ENCODE results near the gene KRTAP10-3.
"Not testable (repeated sequence)": the region's sequence is repeated elsewhere in the genome, so short reads cannot be mapped to it uniquely, and the experiment has no call there.

Gene KRTAP10-3

DNA sequence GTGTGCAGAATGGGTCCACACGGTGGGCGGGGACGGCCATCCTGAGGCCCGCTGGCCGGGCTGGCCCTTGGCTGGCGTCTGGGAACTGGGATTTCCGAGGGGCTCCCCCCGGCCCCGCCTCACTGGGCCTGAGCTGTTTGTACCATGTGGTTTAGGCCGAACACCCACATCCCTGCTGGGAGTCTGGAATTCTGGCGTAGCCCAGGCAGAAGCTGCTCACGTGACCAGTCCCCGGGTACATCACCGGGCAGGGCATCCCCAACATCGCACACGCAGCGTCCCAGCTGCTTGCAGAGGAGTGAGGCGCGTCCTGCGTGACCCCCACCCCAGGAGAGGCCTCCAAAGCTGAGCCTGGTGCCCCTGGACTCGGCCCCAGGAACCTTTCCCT lies 43.9 kb upstream of the KRTAP10-3 start:
- H3K36me3 ChIP-seq (ENCODE audit: control insufficient read depth in 1 of 2, insufficient read depth in 2 of 2, low read length in 2 of 2): no peaks in the 10 kb centered on the region
- H3K9ac ChIP-seq (ENCODE audit: low read length): no peak overlapping the region
- no peak overlapping the region for H3K23ac ChIP-seq (ENCODE audit: low read length)
- no peak overlapping the region for H3K14ac ChIP-seq (ENCODE audit: low read length)
- no peaks in the 10 kb centered on the region for H3K4me1 ChIP-seq (ENCODE audit: control insufficient read depth in 1 of 2, insufficient read depth in 2 of 2, low read length in 2 of 2)
- H2AFZ ChIP-seq (ENCODE audit: insufficient read depth, low read length, poor library complexity): no peak overlapping the region
- no peak overlapping the region for H3K4me2 ChIP-seq (ENCODE audit: low read length)
- H2AK5ac ChIP-seq (ENCODE audit: low read length): no peak overlapping the region
- H3K79me1 ChIP-seq (ENCODE audit: low read length): no peaks in the 10 kb centered on the region
- no peak overlapping the region for H2BK12ac ChIP-seq (ENCODE audit: low read length)
- no peaks in the 10 kb centered on the region for H3K79me2 ChIP-seq (ENCODE audit: control insufficient read depth, insufficient read depth, low read length, poor library complexity)
- H3K27ac ChIP-seq (ENCODE audit: low read depth, low read length): no peak overlapping the region
- H4K91ac ChIP-seq (ENCODE audit: low read depth, low read length): no peak overlapping the region
- DNase-seq: no peak
- no peaks in the 10 kb centered on the region for H3K27me3 ChIP-seq (ENCODE audit: insufficient read depth, low read length)
- no peak overlapping the region for H3K4ac ChIP-seq (ENCODE audit: low read depth, low read length)
- H3K4me3 ChIP-seq (ENCODE audit: low read depth, low read length): no peak overlapping the region
- H3K9me3 ChIP-seq (ENCODE audit: insufficient read depth, low read depth, low read length): peaks cover 7% of the 10 kb centered on the region
- no peak overlapping the region for H4K12ac ChIP-seq (ENCODE audit: low read depth, low read length)
- no peak overlapping the region for H2BK120ac ChIP-seq (ENCODE audit: insufficient read depth, low read length, poor library complexity)
- no CpG with 5 or more reads among the region's 21 CpGs for WGBS (ENCODE audit: extremely low coverage, insufficient coverage, insufficient read length)
- no peak overlapping the region for H2BK5ac ChIP-seq (ENCODE audit: low read depth, low read length, poor library complexity)
- no peak overlapping the region for H4K8ac ChIP-seq (ENCODE audit: low read depth, low read length)
- no peak overlapping the region for H3K18ac ChIP-seq (ENCODE audit: low read length)

GRCh38 chr21:44601596-44602462 lies 43.2 kb upstream of the KRTAP10-3 start:
- no peak overlapping the region for H3K27ac ChIP-seq (ENCODE audit: low read depth, low read length)
- H3K4me1 ChIP-seq (ENCODE audit: control insufficient read depth in 1 of 2, insufficient read depth in 2 of 2, low read length in 2 of 2): no peaks in the 10 kb centered on the region
- no peak overlapping the region for H3K14ac ChIP-seq (ENCODE audit: low read length)
- H4K8ac ChIP-seq (ENCODE audit: low read depth, low read length): no peak overlapping the region
- H2BK120ac ChIP-seq (ENCODE audit: insufficient read depth, low read length, poor library complexity): no peak overlapping the region
- H3K36me3 ChIP-seq (ENCODE audit: control insufficient read depth in 1 of 2, insufficient read depth in 2 of 2, low read length in 2 of 2): no peaks in the 10 kb centered on the region
- H2BK5ac ChIP-seq (ENCODE audit: low read depth, low read length, poor library complexity): no peak overlapping the region
- H3K79me2 ChIP-seq (ENCODE audit: control insufficient read depth, insufficient read depth, low read length, poor library complexity): no peaks in the 10 kb centered on the region
- no peaks in the 10 kb centered on the region for H3K27me3 ChIP-seq (ENCODE audit: insufficient read depth, low read length)
- no peak overlapping the region for H2AFZ ChIP-seq (ENCODE audit: insufficient read depth, low read length, poor library complexity)
- no peak overlapping the region for H3K23ac ChIP-seq (ENCODE audit: low read length)
- peaks cover 7% of the 10 kb centered on the region for H3K9me3 ChIP-seq (ENCODE audit: insufficient read depth, low read depth, low read length)
- no peak overlapping the region for H4K12ac ChIP-seq (ENCODE audit: low read depth, low read length)
- no peak overlapping the region for H2AK5ac ChIP-seq (ENCODE audit: low read length)
- no peak overlapping the region for H3K18ac ChIP-seq (ENCODE audit: low read length)
- no peaks in the 10 kb centered on the region for H3K79me1 ChIP-seq (ENCODE audit: low read length)
- no peak overlapping the region for H3K4ac ChIP-seq (ENCODE audit: low read depth, low read length)
- no peak overlapping the region for H2BK12ac ChIP-seq (ENCODE audit: low read length)
- no peak overlapping the region for H4K91ac ChIP-seq (ENCODE audit: low read depth, low read length)
- H3K4me3 ChIP-seq (ENCODE audit: low read depth, low read length): no peak overlapping the region
- H3K9ac ChIP-seq (ENCODE audit: low read length): no peak overlapping the region
- DNase-seq: no peak
- H3K4me2 ChIP-seq (ENCODE audit: low read length): no peak overlapping the region
- no CpG with 5 or more reads among the region's 23 CpGs for WGBS (ENCODE audit: extremely low coverage, insufficient coverage, insufficient read length)

- DNase-seq; H3K23ac ChIP-seq (ENCODE audit: low read length); H2AK5ac ChIP-seq (ENCODE audit: low read length); H3K18ac ChIP-seq (ENCODE audit: low read length); H4K12ac ChIP-seq (ENCODE audit: low read depth, low read length); H2BK12ac ChIP-seq (ENCODE audit: low read length); H3K36me3 ChIP-seq (ENCODE audit: control insufficient read depth in 1 of 2, insufficient read depth in 2 of 2, low read length in 2 of 2); H3K4me2 ChIP-seq (ENCODE audit: low read length); H3K79me1 ChIP-seq (ENCODE audit: low read length); H2AFZ ChIP-seq (ENCODE audit: insufficient read depth, low read length, poor library complexity); H4K91ac ChIP-seq (ENCODE audit: low read depth, low read length); H3K4me3 ChIP-seq (ENCODE audit: low read depth, low read length); H3K9me3 ChIP-seq (ENCODE audit: insufficient read depth, low read depth, low read length); H2BK5ac ChIP-seq (ENCODE audit: low read depth, low read length, poor library complexity); H3K9ac ChIP-seq (ENCODE audit: low read length); H2BK120ac ChIP-seq (ENCODE audit: insufficient read depth, low read length, poor library complexity); H3K27me3 ChIP-seq (ENCODE audit: insufficient read depth, low read length); H3K79me2 ChIP-seq (ENCODE audit: control insufficient read depth, insufficient read depth, low read length, poor library complexity); H3K14ac ChIP-seq (ENCODE audit: low read length); H3K4me1 ChIP-seq (ENCODE audit: control insufficient read depth in 1 of 2, insufficient read depth in 2 of 2, low read length in 2 of 2); H3K27ac ChIP-seq (ENCODE audit: low read depth, low read length); H3K4ac ChIP-seq (ENCODE audit: low read depth, low read length); H4K8ac ChIP-seq (ENCODE audit: low read depth, low read length): not testable (repeated sequence)
- no CpG with 5 or more reads among the region's 10 CpGs for WGBS (ENCODE audit: extremely low coverage, insufficient coverage, insufficient read length)
These were observed 42.5 kb upstream of the KRTAP10-3 start for GRCh38 chr21:44601091-44601490.

- not testable (repeated sequence) for DNase-seq; H2BK120ac ChIP-seq (ENCODE audit: insufficient read depth, low read length, poor library complexity); H3K79me1 ChIP-seq (ENCODE audit: low read length); H3K36me3 ChIP-seq (ENCODE audit: control insufficient read depth in 1 of 2, insufficient read depth in 2 of 2, low read length in 2 of 2); H2BK5ac ChIP-seq (ENCODE audit: low read depth, low read length, poor library complexity); H2BK12ac ChIP-seq (ENCODE audit: low read length); H4K91ac ChIP-seq (ENCODE audit: low read depth, low read length); H3K4me2 ChIP-seq (ENCODE audit: low read length); H3K27ac ChIP-seq (ENCODE audit: low read depth, low read length); H3K9ac ChIP-seq (ENCODE audit: low read length); H3K9me3 ChIP-seq (ENCODE audit: insufficient read depth, low read depth, low read length); H3K27me3 ChIP-seq (ENCODE audit: insufficient read depth, low read length); H4K12ac ChIP-seq (ENCODE audit: low read depth, low read length); H3K79me2 ChIP-seq (ENCODE audit: control insufficient read depth, insufficient read depth, low read length, poor library complexity); H2AK5ac ChIP-seq (ENCODE audit: low read length); H3K4ac ChIP-seq (ENCODE audit: low read depth, low read length); H3K23ac ChIP-seq (ENCODE audit: low read length); H3K14ac ChIP-seq (ENCODE audit: low read length); H2AFZ ChIP-seq (ENCODE audit: insufficient read depth, low read length, poor library complexity); H3K4me3 ChIP-seq (ENCODE audit: low read depth, low read length); H3K18ac ChIP-seq (ENCODE audit: low read length); H3K4me1 ChIP-seq (ENCODE audit: control insufficient read depth in 1 of 2, insufficient read depth in 2 of 2, low read length in 2 of 2); H4K8ac ChIP-seq (ENCODE audit: low read depth, low read length)
- no CpG with 5 or more reads among the region's 23 CpGs for WGBS (ENCODE audit: extremely low coverage, insufficient coverage, insufficient read length)
These were observed 41.8 kb upstream of the KRTAP10-3 start, which contains the start of gene KRTAP10-7 for GRCh38 chr21:44600118-44600978. Gene KRTAP10-7 (plus strand): TSS chr21:44600597. CDS start chr21:44600622, 25 bp downstream.
